ENCODE data around the gene TMEM158. TPM values are rescaled to one million over a fixed set of nuclear protein-coding genes. Genes with fewer than 3 reads are reported as not detected.
A peak's percentile ranks its signal among the peaks of the same experiment; 100 is the strongest.

TMEM158 gene
- polyA plus RNA-seq, 1 of the 3 experiments (the other 2 are of a cell fraction), result 76.4 TPM

DNA sequence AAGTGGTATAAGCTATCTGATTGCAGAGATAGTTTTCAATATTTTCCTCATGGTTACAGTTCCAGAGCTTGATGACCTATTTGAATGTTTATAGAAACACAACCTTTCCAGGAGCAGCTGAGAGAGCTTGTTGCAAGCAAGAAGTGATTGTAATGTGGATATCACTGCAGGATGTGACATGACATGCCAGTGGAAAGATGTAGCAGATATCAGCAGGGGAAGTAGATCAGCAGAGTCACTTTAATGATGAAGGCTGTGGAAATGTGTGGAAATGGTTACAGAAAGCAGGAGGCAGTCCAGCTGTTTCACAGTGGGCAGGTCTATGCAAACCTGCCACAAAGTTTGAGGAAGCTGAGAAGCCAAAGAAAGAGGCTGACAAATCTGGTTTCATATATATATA lies 21.0 kb downstream of the TMEM158 start:
- peak; percentile 32; the same call in 1 of the 2 replicates for TF ChIP-seq TCF12 (IDR thresholded peaks at IDR 0.05)
- TF ChIP-seq TAF1 (IDR thresholded peaks at IDR 0.05; ENCODE audit: borderline replicate concordance, low read depth, low read length), result no peak
- TF ChIP-seq, protein P1, sequence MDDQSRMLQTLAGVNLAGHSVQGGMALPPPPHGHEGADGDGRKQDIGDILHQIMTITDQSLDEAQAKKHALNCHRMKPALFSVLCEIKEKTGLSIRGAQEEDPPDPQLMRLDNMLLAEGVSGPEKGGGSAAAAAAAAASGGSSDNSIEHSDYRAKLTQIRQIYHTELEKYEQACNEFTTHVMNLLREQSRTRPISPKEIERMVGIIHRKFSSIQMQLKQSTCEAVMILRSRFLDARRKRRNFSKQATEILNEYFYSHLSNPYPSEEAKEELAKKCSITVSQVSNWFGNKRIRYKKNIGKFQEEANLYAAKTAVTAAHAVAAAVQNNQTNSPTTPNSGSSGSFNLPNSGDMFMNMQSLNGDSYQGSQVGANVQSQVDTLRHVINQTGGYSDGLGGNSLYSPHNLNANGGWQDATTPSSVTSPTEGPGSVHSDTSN (IDR thresholded peaks at IDR 0.05), result peak; percentile 27; the same call in 1 of the 2 replicates
- 0 out of 2 replicates have a peak, but pooled peaks have one; percentile 16 for TF ChIP-seq MXI1 (IDR thresholded peaks at IDR 0.05; ENCODE audit: low read depth, low read length)
- Histone ChIP-seq H3K27ac (ENCODE audit: low read depth in 2 of 2, low read length in 1 of 2) (no peak overlapping the region), H3F3A (replicated peaks; ENCODE audit: insufficient read depth) (peaks cover 4% of the 10 kb centered on the region), H3K79me2 (ENCODE audit: insufficient read depth) (no peaks in the 10 kb centered on the region), H3K9ac (no peak overlapping the region), H3K4me2 (no peak overlapping the region), H2AFZ (ENCODE audit: low read depth) (no peak overlapping the region), H4K20me1 (ENCODE audit: insufficient read depth) (no peaks in the 10 kb centered on the region), H3K27me3 (ENCODE audit: insufficient read depth) (no peaks in the 10 kb centered on the region), H3K9me2 (no peaks in the 10 kb centered on the region), H3K36me3 (replicated peaks in 1 of 2; ENCODE audit: control insufficient read depth in 1 of 2, insufficient read depth in 2 of 2, low read length in 1 of 2) (no peaks in the 10 kb centered on the region), H3K9me3 (no peaks in the 10 kb centered on the region), H3K4me3 (ENCODE audit: low read depth in 2 of 2, low read length in 1 of 2) (no peak overlapping the region), H3K4me1 (ENCODE audit: control insufficient read depth in 1 of 2, insufficient read depth in 2 of 2, low read depth in 1 of 2, low read length in 1 of 2) (peaks cover 0 to 10% of the 10 kb centered on the region in 2 experiments; a peak in 3 of 4 replicates)
- ChIA-PET POLR2A (no interaction called here), CTCF (interaction anchor here (0.7 to 26.9 kb wide), 3 partner anchors 14 to 164 kb away, joined by 3 to 631 read pairs (median 3); no protein-coding TSS in a partner anchor)
- DNase-seq, result no peak

DNA sequence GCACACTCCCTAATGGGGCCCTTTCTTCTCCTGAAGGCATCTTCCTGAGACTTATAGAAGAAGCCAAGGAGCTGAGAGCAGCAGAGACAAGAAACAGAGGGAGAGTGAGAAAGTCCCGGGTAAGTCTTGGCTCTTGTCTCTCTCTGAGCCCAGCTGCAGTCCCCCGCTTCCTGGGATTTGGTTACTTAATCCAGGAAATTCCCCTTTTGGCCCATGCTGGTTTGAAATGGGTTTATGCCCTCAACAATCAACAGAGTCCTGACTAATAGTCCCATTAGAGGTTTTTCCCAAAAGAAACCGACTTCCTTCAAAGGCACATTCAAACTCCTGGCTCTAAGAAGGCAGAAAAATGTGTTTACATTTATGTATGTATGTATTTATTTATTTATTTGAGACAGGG lies 22.0 kb downstream of the TMEM158 start:
- 27% methylated on average over 3 of the region's 3 CpGs for WGBS (ENCODE audit: low lambda C conversion rate)
- Histone ChIP-seq H3K79me2 (ENCODE audit: insufficient read depth) (no peaks in the 10 kb centered on the region), H2AFZ (ENCODE audit: low read depth) (peak overlapping the region; percentile 24; the same call in 1 of the 2 replicates), H3K4me3 (ENCODE audit: low read depth in 2 of 2, low read length in 1 of 2) (no peak overlapping the region), H3K9ac (no peak overlapping the region), H3K4me2 (no peak overlapping the region), H3K4me1 (ENCODE audit: control insufficient read depth in 1 of 2, insufficient read depth in 2 of 2, low read depth in 1 of 2, low read length in 1 of 2) (peaks cover 0 to 17% of the 10 kb centered on the region in 2 experiments; a peak in 3 of 4 replicates), H3K9me2 (no peaks in the 10 kb centered on the region), H3K27me3 (ENCODE audit: insufficient read depth) (no peaks in the 10 kb centered on the region), H3K36me3 (replicated peaks in 1 of 2; ENCODE audit: control insufficient read depth in 1 of 2, insufficient read depth in 2 of 2, low read length in 1 of 2) (no peaks in the 10 kb centered on the region), H4K20me1 (ENCODE audit: insufficient read depth) (no peaks in the 10 kb centered on the region), H3K27ac (ENCODE audit: low read depth in 2 of 2, low read length in 1 of 2) (0 out of 4 replicates have a peak overlapping the region, but pooled peaks of 1 of the 2 experiments have one; percentile 4), H3F3A (replicated peaks; ENCODE audit: insufficient read depth) (peaks cover 12% of the 10 kb centered on the region), H3K9me3 (no peaks in the 10 kb centered on the region)
- no peak for DNase-seq
- CTCF ChIA-PET, result interaction anchor here (1.4 to 26.9 kb wide), 2 partner anchors 20 to 163 kb away, joined by 3 to 631 read pairs; no protein-coding TSS in a partner anchor
- TF ChIP-seq TCF12 (IDR thresholded peaks at IDR 0.05), result peak; percentile 50
- TF ChIP-seq, protein P2, sequence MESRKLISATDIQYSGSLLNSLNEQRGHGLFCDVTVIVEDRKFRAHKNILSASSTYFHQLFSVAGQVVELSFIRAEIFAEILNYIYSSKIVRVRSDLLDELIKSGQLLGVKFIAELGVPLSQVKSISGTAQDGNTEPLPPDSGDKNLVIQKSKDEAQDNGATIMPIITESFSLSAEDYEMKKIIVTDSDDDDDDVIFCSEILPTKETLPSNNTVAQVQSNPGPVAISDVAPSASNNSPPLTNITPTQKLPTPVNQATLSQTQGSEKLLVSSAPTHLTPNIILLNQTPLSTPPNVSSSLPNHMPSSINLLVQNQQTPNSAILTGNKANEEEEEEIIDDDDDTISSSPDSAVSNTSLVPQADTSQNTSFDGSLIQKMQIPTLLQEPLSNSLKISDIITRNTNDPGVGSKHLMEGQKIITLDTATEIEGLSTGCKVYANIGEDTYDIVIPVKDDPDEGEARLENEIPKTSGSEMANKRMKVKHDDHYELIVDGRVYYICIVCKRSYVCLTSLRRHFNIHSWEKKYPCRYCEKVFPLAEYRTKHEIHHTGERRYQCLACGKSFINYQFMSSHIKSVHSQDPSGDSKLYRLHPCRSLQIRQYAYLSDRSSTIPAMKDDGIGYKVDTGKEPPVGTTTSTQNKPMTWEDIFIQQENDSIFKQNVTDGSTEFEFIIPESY (IDR thresholded peaks at IDR 0.05; ENCODE audit: borderline replicate concordance, low read depth), result no peak
- POLR2A ChIA-PET, result no interaction called here

Data from SK-N-SH (cell line).